HG02623 (cell line): ENCODE data around the gene ARHGEF4.
"Not testable (repeated sequence)": the region's sequence is repeated elsewhere in the genome, so short reads cannot be mapped to it uniquely, and the experiment has no call there.

Source experiments
- ATAC-seq: cut with Tn5 transposase; IDR thresholded peaks from one replicate; pipeline ENCODE4 v1.9.1; 2021; ENCODE audit warnings: moderate library complexity; ENCODE audit not compliant: unreplicated experiment

ARHGEF4 gene

DNA sequence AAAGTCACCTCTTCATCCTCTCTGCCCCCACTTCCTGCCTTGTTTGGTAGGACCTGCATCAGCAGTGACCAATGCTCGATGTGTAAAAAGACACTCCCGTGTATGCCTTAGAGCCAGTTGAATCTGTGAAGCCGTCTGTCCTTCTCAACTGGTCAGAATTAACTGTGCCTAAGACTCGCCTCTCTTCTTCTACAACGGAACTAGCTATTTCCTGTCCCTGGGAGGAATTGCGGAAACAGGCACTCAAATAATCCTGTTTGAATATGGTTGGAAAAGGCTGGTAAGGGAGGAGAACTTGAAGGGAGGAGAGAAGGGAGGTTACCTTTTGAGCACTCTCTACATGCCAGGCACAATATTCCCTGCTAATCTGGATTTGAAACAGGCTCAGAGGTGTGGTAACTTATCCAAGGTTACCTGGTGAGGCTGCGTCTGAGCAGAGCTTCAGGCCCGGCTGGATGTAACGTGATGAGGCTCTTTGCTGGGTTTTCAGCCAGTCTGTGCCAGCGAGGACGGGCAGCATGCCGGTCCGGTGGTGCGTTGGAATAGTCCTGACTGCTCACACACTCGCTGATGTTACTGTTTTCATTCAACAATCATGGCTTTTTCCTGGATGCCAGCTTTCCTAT lies 129.5 kb downstream of the ARHGEF4 start:
- no peak for ATAC-seq

GRCh38 chr2:130966775-130967490 lies 130.2 kb downstream of the ARHGEF4 start:
- no peak for ATAC-seq

DNA sequence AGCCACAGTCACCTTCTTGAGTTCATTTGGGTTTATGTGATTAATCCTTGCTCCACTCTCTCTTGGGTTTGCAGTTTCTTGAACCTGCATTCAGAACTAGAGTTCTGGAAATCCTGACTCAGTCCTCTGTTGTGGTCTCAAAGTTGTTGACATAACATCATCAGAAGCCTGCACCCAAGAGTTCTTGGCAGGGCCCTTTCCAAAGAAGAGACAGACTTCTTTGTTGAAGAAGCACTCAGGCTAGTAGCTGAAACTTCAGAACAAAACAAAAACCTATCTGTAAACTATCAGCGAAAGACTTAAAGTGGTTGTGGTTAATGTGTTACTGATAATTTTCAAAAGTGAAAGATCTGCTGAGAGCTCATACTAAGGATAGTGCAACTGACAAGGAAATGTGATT lies 135.7 kb downstream of the ARHGEF4 start:
- no peak for ATAC-seq

- no peak for ATAC-seq
Measured at GRCh38 chr2:130975729-130976128, 139.0 kb downstream of the ARHGEF4 start.

- no peak for ATAC-seq
Measured at GRCh38 chr2:130976591-130977237, 140.0 kb downstream of the ARHGEF4 start.

DNA sequence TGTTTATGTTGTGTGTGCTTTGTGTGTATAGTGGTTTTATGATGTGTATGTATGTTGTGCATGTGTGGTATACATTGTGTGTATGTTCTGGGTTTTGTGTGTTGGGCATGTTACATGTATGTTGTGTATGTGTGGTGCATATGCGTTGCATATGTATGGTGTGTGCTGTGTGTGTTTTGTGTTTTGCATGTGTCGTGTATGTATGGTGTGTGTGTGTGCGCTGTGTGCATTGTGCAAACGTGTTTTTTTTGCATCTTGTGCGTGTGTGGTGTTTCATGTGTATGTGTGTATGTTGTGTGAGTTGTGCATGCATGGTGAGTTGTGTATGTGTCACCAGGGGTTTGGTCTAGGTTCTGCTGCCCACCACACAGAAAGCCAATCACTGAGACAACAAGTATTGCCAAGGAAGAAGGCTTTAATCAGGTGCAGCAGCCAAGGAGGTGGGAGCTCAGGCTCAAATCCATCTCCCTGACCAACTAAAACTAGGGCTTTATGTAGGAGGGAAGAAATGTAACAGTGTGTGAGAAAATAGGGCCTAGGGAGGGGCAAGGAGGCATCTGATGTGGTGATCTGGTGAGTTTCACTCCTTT lies 140.8 kb downstream of the ARHGEF4 start:
- no peak for ATAC-seq

DNA sequence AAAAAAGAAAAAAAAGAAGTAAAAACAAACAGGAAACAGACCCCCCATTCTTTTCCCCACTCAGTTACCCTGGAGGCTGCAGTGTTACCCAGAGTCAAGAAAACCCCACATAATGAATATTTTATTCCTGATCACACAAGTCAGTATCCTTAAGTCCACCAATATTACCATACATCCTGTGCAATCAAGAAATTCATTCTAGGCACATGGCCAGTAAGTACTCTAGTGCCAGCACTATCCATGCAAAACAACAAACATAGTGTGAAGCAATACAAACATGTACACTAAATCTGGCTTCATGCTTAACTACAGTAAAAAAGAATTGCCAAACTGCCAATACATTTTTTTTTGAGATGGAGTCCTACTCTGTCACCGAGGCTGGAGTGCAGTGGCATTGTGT lies 145.0 kb downstream of the ARHGEF4 start:
- no peak for ATAC-seq

DNA sequence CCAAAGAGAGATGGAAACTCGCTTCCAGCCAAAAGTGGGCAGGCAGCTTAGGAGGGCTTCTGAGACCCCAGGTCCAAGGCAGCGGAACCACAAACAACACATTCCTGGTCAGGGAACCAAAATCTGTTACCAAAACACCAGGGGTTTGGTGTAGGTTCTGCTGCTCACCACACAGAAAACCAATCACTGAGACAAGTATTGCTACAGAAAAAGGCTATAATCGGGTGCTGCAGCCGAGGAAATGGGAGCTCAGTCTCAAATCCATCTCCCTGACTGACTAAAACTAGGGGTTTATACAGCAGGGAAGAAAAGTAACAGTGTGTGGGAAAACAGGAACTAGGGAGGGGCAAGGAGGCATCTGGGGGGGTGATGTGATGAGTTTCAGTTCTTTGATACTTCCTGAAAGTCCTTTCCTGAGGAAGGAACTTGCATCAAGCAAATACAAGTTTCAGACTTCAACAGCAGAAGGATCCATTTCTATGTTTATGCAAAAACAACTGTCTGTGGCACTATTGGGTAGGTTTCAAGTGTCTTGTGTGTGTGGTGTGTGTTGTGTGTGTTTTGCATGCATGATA lies 148.6 kb downstream of the ARHGEF4 start:
- no peak for ATAC-seq

- no peak for ATAC-seq
Measured at GRCh38 chr2:130985831-130986649, 149.3 kb downstream of the ARHGEF4 start.

- no peak for ATAC-seq
Measured at GRCh38 chr2:130986890-130987493, 150.3 kb downstream of the ARHGEF4 start.

DNA sequence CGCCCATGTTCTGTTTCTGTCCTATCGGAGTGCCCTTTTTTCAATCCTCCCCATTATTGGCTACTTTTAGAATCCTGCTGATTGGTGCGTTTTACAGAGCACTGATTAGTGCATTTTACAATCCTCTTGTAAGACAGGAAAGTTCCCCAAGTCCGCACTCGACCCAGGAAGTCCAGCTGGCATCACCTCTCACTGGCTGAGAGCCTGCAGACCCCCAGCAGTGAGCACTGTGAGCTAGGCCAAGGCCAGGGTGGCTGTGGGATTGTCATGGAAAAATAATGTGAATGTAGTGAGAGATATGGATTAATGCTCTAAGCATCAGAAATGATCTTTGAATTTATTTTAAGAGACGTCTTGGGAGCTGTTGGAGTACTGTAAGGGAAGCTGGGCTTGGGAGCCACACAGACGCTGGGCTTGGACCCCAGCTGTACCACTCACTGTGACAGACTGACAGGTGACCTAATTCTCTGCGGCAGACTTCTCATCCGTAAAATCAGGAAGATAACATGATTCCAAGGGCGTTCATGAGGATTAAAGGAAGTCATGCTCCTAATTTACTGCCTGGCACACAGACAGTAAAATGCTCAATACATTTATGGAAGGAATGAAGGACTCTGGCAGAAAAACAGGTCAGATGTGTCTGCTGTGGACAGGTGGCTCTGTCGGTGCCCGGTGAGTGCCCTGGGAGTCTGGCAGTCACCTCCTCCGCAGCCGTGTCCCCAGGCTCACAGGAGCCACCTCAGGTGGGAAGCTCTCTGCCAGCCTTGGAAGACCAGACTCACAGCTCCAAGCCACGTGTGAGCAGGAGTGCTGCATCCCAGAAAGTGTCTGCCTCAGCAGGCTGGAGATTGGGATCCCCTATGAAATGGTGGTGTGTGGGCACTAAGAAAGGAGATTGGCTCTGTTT lies 151.1 kb downstream of the ARHGEF4 start:
- no peak for ATAC-seq

DNA sequence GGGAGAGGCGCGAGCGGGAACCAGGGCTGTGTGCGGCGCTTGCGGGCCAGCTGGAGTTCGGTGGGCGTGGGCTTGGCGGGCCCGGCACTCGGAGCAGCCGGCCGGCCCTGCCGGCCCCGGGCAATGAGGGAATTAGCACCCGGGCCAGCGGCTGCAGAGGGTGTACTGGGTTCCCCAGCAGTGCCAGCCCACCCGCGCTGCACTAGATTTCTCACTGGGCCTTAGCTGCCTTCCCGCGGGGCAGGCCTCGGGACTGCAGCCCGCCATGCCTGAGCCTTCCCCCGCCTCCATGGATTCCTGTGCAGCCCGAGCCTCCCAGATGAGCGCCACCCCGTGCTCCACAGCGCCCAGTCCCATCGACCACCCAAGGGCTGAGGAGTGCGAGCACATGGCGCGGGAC lies 154.7 kb downstream of the ARHGEF4 start:
- not testable (repeated sequence) for ATAC-seq

GRCh38 chr2:130992003-130992402 lies 155.3 kb downstream of the ARHGEF4 start:
- not testable (repeated sequence) for ATAC-seq

- ATAC-seq: no peak
Measured at GRCh38 chr2:130996691-130997090, 160.0 kb downstream of the ARHGEF4 start.

DNA sequence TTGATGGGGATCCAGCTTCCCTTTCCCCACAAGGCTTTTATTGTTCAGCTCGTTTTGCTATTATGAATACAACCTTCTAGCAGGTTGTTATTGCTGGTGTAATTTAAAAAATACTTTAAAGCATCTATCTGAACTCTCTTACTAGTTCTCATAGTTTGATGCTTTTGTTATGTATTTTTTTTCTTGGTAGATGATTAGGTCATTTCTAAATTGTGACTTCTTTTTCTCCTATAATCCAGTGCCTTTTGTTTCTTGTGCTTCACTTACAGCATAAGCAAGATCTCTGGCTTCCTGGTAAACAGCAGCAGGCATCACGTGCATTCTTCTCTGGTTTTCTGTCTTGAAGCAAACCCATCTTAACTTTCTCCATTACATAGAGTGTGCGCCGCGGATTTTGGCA lies 160.5 kb downstream of the ARHGEF4 start:
- no peak for ATAC-seq

GRCh38 chr2:130998561-130998960 lies 161.8 kb downstream of the ARHGEF4 start:
- ATAC-seq: no peak

DNA sequence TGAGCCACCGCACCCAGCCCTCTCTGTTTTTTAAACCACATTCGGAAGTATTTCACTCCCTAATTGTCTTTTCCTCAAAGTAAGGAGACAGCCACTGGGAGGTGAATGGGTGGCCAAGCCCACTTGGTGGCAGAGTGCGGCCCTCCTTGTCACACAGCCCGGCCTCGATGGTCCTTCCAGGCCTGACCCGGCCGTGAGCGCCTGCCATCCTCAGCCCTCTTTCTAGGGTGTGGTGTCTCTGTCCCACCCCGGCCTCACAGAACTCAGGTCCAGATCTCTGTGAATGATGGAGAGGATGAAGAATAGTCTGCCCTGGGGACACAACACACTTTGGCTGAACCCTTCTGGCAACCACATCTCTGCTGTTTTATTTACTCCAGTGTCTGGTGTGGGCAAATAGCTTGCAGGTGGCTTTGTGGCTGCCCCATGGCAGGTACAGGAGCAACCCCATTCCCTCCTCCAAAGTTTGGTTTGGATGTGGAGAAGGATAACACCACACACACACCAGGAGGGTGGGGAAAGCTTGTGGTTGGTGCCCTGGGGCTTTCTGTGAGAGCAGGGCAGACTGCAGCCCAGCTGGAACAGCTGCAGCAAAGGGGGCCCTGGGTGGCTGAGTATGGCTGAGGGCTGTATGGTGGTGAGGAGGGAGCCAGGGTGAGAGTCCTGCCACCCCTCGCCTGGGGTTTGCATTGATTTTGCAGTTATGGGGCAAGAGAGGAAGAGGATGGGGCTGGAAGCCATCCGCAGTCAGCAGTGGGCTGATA lies 167.9 kb downstream of the ARHGEF4 start:
- no peak for ATAC-seq

DNA sequence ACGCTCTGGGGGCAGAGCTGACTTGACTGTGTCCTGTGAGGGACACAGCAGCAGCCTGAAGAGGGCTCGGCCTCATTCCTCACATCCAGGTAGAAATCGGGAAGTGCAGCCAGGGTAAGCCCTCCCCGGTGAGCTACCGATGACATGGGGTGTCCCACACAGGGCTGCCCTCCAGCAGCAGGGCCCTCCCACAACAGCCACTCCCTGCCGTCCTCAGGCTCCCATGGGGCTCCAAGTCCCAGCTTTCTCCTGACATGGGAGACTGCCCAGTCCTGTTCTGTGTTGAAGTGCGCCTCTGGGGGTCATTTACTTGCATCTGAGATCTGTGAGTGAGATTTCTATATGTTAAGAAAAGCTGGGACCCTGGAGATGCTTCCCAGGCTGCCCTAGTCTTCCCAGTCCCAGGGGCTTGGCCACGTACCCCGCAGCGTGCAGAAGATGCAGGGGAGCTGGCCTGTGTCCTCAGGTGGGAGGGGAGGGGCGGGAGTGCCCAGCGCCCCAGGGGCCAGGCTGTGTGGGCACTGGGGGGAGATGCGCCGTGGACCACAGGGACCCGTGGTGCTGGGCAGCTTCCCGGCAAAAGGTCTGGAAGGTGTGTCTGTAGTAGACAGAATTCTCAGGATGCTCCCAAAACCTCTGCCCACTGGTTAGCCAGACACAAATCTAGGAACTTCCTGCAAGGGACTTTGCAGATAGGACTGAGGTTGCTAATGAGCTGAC lies 168.7 kb downstream of the ARHGEF4 start:
- ATAC-seq: no peak
